ENCODE results near the gene METTL9. TPM values are rescaled to one million over a fixed set of nuclear protein-coding genes. Genes with fewer than 3 reads are reported as not detected.

METTL9 gene
- total and polyA plus RNA-seq, 2 of the 13 experiments (the other 11 are each of a cell fraction or from before 2014, with no cell fraction given) = 123 to 204 TPM

DNA sequence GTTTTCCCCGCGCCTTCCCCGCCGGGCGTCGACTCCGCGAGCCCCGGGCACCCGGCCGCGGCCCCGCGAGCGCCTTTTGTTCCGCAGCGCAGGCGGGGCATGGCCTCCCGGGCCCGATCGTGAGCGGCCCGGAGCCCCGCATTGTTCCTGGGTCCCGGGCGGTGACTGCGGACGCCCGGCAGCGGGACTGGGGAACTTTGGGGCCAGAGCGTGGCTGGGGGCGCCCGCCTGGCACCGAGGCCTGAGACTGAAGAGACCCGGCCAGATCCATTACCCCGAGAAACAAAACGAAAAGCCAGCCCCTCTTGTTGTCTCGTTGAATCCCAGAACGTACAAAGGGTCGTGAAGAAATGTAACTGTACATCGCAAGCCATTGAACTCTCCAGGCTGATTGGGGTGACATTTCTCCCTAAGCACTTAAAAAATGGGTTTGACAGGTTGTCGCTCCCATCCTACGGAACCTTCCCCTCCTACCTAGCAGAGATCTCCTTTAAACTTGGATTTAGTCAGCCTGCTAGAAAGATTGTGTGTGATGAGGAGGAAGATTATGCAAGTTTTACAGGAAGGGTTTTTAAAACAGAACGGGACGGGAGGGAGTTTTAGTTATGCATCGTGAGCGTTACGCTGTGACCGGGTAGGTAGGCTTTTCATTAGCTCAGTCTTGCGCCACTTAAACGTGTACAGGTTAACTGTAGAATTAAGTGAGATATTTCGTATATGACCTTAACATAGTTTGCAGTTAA, 825 bp downstream of the METTL9 start (continued):
- TF ChIP-seq, protein P1, sequence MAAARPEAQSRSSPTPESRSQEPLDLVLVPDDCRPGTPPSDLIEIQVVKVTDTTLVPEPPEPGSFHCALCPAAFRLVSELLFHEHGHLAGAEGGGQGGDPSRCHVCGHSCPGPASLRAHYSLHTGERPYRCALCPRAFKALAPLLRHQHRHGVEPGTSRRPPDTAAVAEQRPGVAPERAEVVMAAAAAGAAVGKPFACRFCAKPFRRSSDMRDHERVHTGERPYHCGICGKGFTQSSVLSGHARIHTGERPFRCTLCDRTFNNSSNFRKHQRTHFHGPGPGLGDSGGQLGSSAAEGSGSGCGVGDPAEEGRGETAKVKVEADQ (CRISPR knock-in tag; IDR thresholded peaks at IDR 0.05; ENCODE audit: borderline replicate concordance) = no peak
- TF ChIP-seq, protein P2, sequence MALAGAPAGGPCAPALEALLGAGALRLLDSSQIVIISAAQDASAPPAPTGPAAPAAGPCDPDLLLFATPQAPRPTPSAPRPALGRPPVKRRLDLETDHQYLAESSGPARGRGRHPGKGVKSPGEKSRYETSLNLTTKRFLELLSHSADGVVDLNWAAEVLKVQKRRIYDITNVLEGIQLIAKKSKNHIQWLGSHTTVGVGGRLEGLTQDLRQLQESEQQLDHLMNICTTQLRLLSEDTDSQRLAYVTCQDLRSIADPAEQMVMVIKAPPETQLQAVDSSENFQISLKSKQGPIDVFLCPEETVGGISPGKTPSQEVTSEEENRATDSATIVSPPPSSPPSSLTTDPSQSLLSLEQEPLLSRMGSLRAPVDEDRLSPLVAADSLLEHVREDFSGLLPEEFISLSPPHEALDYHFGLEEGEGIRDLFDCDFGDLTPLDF (CRISPR knock-in tag; IDR thresholded peaks at IDR 0.05) = peak; percentile 45; the same call in 1 of the 2 replicates
- no peak for TF ChIP-seq MATR3 (CRISPR knock-in tag; IDR thresholded peaks at IDR 0.05)
- peak; percentile 77; the same call in 1 of the 2 replicates for TF ChIP-seq ZNF782 (CRISPR knock-in tag; IDR thresholded peaks at IDR 0.05; ENCODE audit: borderline replicate concordance)
- TF ChIP-seq SYNCRIP (IDR thresholded peaks at IDR 0.05; ENCODE audit: insufficient read depth, low read depth, low read length) = no peak
- no peak for TF ChIP-seq NFE2L1 (CRISPR knock-in tag; IDR thresholded peaks at IDR 0.05; ENCODE audit: borderline replicate concordance)
- no peak for TF ChIP-seq ATF7-NPFF (CRISPR knock-in tag; IDR thresholded peaks at IDR 0.05; ENCODE audit: low read depth)
- TF ChIP-seq THYN1 (CRISPR knock-in tag; IDR thresholded peaks at IDR 0.05; ENCODE audit: borderline replicate concordance, low read depth) = no peak
- no peak for TF ChIP-seq ZNF337 (CRISPR knock-in tag; IDR thresholded peaks at IDR 0.05; ENCODE audit: borderline replicate concordance, low read depth)
- no peak for TF ChIP-seq PLRG1 (conservative IDR thresholded peaks at IDR 0.05)
- TF ChIP-seq HOXA3 (CRISPR knock-in tag; IDR thresholded peaks at IDR 0.05) = no peak
- no peak for TF ChIP-seq BCL6 (CRISPR knock-in tag; IDR thresholded peaks at IDR 0.05)
- TF ChIP-seq BORCS8-MEF2B (CRISPR knock-in tag; IDR thresholded peaks at IDR 0.05) = no peak
- TF ChIP-seq, protein P3, sequence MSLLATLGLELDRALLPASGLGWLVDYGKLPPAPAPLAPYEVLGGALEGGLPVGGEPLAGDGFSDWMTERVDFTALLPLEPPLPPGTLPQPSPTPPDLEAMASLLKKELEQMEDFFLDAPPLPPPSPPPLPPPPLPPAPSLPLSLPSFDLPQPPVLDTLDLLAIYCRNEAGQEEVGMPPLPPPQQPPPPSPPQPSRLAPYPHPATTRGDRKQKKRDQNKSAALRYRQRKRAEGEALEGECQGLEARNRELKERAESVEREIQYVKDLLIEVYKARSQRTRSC (CRISPR knock-in tag; IDR thresholded peaks at IDR 0.05; ENCODE audit: low read depth) = 0 out of 2 replicates have a peak, but pooled peaks have one; percentile 55
- TF ChIP-seq TCF7 (IDR thresholded peaks at IDR 0.05; ENCODE audit: low read depth) = no peak
- no peak for TF ChIP-seq ZMYM4 (CRISPR knock-in tag; IDR thresholded peaks at IDR 0.05)
- TF ChIP-seq TARDBP (CRISPR knock-in tag; IDR thresholded peaks at IDR 0.05) = no peak
- TF ChIP-seq HOXD1 (CRISPR knock-in tag; IDR thresholded peaks at IDR 0.05) = peak; percentile 48; the same call in 1 of the 2 replicates
- TF ChIP-seq IKZF4 (CRISPR knock-in tag; IDR thresholded peaks at IDR 0.05; ENCODE audit: borderline replicate concordance, low read depth, not compliant biosample characterization) = no peak
- no peak for TF ChIP-seq RCOR2 (CRISPR knock-in tag; IDR thresholded peaks at IDR 0.05)
- TF ChIP-seq ZC3H13 (CRISPR knock-in tag; IDR thresholded peaks at IDR 0.05) = no peak
- no peak for TF ChIP-seq SALL1 (CRISPR knock-in tag; IDR thresholded peaks at IDR 0.05)
- TF ChIP-seq, protein P4, sequence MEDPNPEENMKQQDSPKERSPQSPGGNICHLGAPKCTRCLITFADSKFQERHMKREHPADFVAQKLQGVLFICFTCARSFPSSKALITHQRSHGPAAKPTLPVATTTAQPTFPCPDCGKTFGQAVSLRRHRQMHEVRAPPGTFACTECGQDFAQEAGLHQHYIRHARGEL (CRISPR knock-in tag; IDR thresholded peaks at IDR 0.05) = no peak
- TF ChIP-seq ZNF17 (CRISPR knock-in tag; IDR thresholded peaks at IDR 0.05) = no peak
- TF ChIP-seq SMAD9 (CRISPR knock-in tag; IDR thresholded peaks at IDR 0.05) = no peak
- no peak for TF ChIP-seq KDM6A (CRISPR knock-in tag; IDR thresholded peaks at IDR 0.05; ENCODE audit: low read depth)
- no peak for TF ChIP-seq ZNF441 (CRISPR knock-in tag; IDR thresholded peaks at IDR 0.05; ENCODE audit: borderline replicate concordance)
- no peak for TF ChIP-seq ZNF562 (CRISPR knock-in tag; IDR thresholded peaks at IDR 0.05; ENCODE audit: borderline replicate concordance)
- TF ChIP-seq SMYD3 (CRISPR knock-in tag; IDR thresholded peaks at IDR 0.05) = no peak
- no peak for TF ChIP-seq RBM22 (optimal IDR thresholded peaks at IDR 0.05; ENCODE audit: low read length)

Data from HepG2 (cell line).